Ishikawa (cell line): ENCODE data around the gene KLK2.

Source experiments
- CEBPB ChIP-seq: IDR thresholded peaks from 2 replicates; pipeline ENCODE4 v1.6.1; 2012
- CREB1 ChIP-seq: IDR thresholded peaks from 2 replicates; pipeline ENCODE4 v1.6.1; 2012; ENCODE audit warnings: low read depth
- EGR1 ChIP-seq: IDR thresholded peaks from 2 replicates; pipeline ENCODE4 v1.6.1; 2012
- EP300 ChIP-seq: IDR thresholded peaks from 2 replicates; pipeline ENCODE4 v1.6.1; 2012; ENCODE audit warnings: borderline replicate concordance
- FOXM1 ChIP-seq: IDR thresholded peaks from 2 replicates; pipeline ENCODE4 v1.6.1; 2012; ENCODE audit warnings: low read depth, borderline replicate concordance
- MAX ChIP-seq: IDR thresholded peaks from 2 replicates; pipeline ENCODE4 v1.6.1; 2012
- NFIC ChIP-seq: IDR thresholded peaks from 2 replicates; pipeline ENCODE4 v1.6.1; 2012
- RAD21 ChIP-seq: IDR thresholded peaks from 2 replicates; pipeline ENCODE4 v1.6.1; 2012; ENCODE audit warnings: low read depth
- TAF1 ChIP-seq: IDR thresholded peaks from 2 replicates; pipeline ENCODE4 v1.6.1; 2012; ENCODE audit warnings: low read depth, mild to moderate bottlenecking
- TCF12 ChIP-seq: IDR thresholded peaks from 2 replicates; pipeline ENCODE4 v1.6.1; 2012; ENCODE audit warnings: low read depth
- TEAD4 ChIP-seq: IDR thresholded peaks from 2 replicates; pipeline ENCODE4 v1.6.1; 2012
- USF1 ChIP-seq: IDR thresholded peaks from 2 replicates; pipeline ENCODE4 v1.6.1; 2012
- YY1 ChIP-seq: IDR thresholded peaks from 2 replicates; pipeline ENCODE4 v1.6.1; 2012; ENCODE audit warnings: low read depth
- ZBTB7A ChIP-seq: IDR thresholded peaks from 2 replicates; pipeline ENCODE4 v1.6.1; 2012; ENCODE audit warnings: low read depth
- TF ChIP-seq, protein P1 (sequence below): IDR thresholded peaks from 2 replicates; pipeline ENCODE4 v1.6.1; 2012; ENCODE audit warnings: low read depth, mild to moderate bottlenecking

KLK2 gene

GRCh38 chr19:50902640-50903039, 29.4 kb downstream of the KLK2 start:
- TF ChIP-seq RAD21 (no peak), ZBTB7A (no peak), EGR1 (no peak), YY1 (no peak), NFIC (no peak)

- TF ChIP-seq RAD21, result peak; percentile 40; the same call in 1 of the 2 replicates
- no peak for TF ChIP-seq TAF1
- TF ChIP-seq USF1, result no peak
- TF ChIP-seq CREB1, result no peak
Measured at GRCh38 chr19:50906217-50906616, 33.0 kb downstream of the KLK2 start.

- TF ChIP-seq EP300 (no peak), EGR1 (no peak), TAF1 (no peak), USF1 (no peak), FOXM1 (no peak), NFIC (no peak), TEAD4 (no peak), CREB1 (no peak), ZBTB7A (no peak), YY1 (no peak), MAX (no peak), TCF12 (no peak), RAD21 (no peak), CEBPB (no peak)
- TF ChIP-seq, protein P1, sequence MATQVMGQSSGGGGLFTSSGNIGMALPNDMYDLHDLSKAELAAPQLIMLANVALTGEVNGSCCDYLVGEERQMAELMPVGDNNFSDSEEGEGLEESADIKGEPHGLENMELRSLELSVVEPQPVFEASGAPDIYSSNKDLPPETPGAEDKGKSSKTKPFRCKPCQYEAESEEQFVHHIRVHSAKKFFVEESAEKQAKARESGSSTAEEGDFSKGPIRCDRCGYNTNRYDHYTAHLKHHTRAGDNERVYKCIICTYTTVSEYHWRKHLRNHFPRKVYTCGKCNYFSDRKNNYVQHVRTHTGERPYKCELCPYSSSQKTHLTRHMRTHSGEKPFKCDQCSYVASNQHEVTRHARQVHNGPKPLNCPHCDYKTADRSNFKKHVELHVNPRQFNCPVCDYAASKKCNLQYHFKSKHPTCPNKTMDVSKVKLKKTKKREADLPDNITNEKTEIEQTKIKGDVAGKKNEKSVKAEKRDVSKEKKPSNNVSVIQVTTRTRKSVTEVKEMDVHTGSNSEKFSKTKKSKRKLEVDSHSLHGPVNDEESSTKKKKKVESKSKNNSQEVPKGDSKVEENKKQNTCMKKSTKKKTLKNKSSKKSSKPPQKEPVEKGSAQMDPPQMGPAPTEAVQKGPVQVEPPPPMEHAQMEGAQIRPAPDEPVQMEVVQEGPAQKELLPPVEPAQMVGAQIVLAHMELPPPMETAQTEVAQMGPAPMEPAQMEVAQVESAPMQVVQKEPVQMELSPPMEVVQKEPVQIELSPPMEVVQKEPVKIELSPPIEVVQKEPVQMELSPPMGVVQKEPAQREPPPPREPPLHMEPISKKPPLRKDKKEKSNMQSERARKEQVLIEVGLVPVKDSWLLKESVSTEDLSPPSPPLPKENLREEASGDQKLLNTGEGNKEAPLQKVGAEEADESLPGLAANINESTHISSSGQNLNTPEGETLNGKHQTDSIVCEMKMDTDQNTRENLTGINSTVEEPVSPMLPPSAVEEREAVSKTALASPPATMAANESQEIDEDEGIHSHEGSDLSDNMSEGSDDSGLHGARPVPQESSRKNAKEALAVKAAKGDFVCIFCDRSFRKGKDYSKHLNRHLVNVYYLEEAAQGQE, result no peak
Measured at GRCh38 chr19:50908336-50908735, 35.1 kb downstream of the KLK2 start.

- TF ChIP-seq MAX (no peak), FOXM1 (no peak), YY1 (no peak), ZBTB7A (no peak), RAD21 (no peak)
Measured at GRCh38 chr19:50909240-50910070, 36.2 kb downstream of the KLK2 start.

DNA sequence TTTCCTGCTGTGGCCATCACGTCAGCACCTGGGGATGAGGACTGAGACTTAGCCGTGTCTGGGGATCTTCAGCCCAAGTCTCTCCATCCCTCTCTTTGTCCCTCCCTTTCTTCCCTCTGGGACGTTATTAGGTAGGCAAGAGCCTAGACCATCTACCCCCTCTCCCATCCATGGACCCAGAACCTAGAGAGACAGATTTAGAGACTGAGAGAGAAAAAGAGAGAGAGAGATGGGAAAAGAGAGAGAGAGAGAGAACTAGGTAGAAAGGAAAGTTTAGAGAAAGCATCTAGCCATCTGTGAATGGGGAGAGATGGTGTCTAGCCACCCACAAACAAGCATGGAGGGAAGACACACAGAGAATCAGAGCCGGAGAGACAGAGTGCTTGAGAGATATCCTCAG, 37.5 kb downstream of the KLK2 start:
- TF ChIP-seq MAX, result no peak
- no peak for TF ChIP-seq ZBTB7A
- no peak for TF ChIP-seq TAF1
- no peak for TF ChIP-seq YY1
- TF ChIP-seq, protein P1, result no peak
- TF ChIP-seq CEBPB, result no peak
- no peak for TF ChIP-seq USF1
- TF ChIP-seq NFIC, result no peak
- TF ChIP-seq FOXM1, result no peak
